Esophagus mucosa (tissue), 1 donor: ENCODE results near the gene ELAPOR1. TPM values are rescaled to one million over a fixed set of nuclear protein-coding genes. Genes with fewer than 3 reads are reported as not detected.
"Not testable (repeated sequence)": the region's sequence is repeated elsewhere in the genome, so short reads cannot be mapped to it uniquely, and the experiment has no call there.

Experiments used
- ATAC-seq: fragments of 200-7000 bp; cut with Tn5 transposase; one replicate; pipeline ENCODE4 v1.9.1; 2020
- total RNA-seq: library from RNA; stranded (reverse); gene quantifications from one replicate; pipeline ENCODE4 v1.2.4, GENCODE V29; 2023
- donor health status: DM: yes; HTN: yes; CAD: no.

ELAPOR1 gene
- total RNA-seq, 1 donor from 2014 or later: 1.9 TPM

GRCh38 chr1:109137958-109138357 is 24.0 kb downstream of the ELAPOR1 start:
- no peak for ATAC-seq

DNA sequence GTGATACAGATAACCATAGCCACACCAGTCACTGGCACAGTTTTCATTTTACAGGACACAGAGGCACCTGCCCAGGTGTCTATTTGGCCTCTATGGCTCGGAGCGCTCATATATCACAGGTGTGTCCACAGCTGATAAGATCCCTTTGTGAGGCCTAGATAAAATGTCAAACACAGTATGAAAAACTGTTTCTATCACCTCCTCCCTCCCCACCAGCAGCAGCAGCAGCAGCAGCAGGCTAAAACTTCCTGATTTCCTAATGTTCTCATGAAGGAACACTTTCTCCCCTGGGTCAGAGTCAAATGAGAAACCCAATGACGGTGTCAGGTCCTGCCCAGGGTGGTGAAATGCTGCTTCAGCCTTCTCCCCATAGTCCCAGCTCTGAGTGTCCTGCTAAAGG is 24.4 kb downstream of the ELAPOR1 start:
- no peak for ATAC-seq

DNA sequence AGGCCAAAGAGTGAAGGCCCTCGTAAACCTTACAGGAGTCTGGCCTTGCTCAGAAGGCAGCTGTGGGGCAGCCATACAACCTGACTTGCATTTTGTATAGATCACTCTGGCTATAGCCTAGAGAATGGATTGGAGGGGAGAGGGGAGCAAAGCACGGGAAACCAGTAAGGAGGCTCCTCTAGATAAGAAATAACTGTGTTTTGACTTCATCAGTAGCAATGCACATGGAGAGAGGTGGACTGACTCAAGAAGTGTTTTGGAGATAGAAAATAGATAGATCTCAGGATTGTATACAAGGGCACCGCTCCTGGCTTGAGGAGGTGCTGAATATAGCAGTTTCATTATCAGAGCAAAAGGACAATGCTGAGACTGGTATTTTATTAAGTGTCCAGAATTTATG is 26.5 kb downstream of the ELAPOR1 start:
- no peak for ATAC-seq

GRCh38 chr1:109142260-109142659 is 28.3 kb downstream of the ELAPOR1 start:
- no peak for ATAC-seq

DNA sequence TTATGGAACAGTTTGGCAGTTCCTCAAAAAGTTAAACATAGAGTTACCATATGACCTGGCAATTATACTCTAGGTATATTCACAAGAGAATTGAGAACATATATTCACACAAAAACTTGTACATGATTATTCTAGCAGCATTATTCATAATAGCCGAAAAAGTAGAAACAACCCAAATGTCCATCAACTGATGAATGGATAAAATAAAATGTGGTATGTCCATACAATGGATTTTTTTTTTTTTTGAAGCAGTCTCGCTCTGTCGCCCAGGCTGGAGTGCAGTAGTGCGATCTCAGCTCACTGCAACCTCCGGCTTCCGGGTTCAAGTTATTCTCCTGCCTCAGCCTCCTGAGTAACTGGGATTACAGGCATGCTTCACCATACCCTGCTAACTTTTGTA is 28.8 kb downstream of the ELAPOR1 start:
- ATAC-seq: not testable (repeated sequence)

DNA sequence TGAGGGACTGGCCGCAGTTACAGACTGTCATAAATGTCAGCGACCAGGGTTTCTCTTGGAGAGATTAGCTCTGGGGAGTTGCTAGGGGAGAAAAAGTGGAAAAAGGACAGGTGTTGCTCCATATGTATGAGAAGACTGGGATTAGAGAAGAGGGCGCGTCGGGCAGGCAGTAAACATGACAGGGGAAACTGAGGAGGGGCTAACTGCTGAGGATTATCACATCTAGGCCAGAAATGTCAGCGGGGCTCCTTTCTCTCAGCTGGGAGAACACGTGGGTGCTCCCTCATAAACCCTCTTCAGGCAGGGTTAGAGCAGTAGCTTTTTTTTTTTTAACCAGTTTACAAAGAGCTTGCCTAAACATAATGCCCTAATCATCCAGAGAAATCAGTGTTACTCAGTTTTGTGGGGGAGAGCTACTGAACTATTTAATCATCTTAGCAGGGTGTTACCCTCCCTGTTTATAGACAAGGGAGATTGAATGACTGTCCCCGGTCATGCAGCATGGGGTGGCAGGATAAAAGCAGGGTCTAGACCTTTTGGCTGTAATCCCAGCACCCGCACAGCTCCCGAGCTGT is 35.2 kb downstream of the ELAPOR1 start:
- no peak for ATAC-seq

DNA sequence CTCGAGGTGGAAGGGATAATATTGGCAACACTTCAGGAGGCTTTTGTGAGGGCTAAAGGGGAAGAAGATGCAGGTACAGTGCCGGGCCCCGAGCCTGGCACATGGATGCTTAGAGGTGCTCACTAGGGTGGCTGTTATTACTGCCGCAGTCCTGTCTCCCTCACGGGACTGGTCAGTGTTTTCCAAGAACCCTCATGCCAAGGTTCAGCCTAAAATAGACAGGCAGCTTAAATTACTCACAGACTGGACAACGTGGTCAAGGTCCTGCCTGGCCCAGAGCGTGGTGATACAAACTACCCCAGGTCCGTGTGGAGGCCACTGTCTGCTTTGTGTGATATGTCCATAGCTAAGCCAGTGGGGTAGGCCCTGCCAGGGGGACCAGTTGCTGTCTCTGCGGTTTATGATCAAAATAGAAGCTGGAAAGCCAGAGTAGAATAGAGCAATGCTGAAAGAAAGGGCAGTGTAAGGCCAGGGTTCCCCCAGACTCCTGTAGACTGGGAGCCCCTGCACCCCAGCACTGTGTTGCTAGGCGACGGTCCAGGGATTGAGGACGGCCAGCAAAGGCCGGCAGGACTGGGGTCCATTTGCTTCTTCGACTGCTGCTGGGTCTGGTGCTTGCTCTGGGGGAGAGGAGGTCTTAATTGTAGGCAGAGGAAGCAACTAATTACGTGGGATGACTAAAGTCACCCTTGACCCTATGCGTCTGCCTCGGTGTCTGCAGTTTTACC is 36.1 kb downstream of the ELAPOR1 start:
- ATAC-seq: no peak

GRCh38 chr1:109151146-109151990 is 37.5 kb downstream of the ELAPOR1 start:
- ATAC-seq: peak; percentile 58

DNA sequence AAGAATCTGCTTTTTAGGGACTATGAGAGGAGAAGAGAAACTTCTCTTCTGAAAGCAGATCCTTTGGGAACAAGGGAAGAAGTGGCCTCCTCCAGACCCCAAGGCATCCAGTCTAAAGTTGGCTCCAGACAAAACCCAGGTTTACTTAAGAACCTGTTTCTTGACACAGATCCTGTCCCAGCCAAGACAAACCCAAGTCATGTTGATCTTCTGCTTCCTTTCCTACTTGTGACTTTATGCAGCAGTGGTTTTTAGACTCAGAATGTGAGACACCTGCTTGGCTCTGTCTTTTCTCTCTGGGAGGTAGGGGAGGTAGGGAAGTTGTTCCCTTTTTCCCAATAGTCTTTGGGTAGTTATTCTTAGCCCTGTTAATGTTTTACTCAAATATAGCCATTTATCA is 38.3 kb downstream of the ELAPOR1 start:
- ATAC-seq: no peak

GRCh38 chr1:109156916-109157385 is 43.0 kb downstream of the ELAPOR1 start:
- no peak for ATAC-seq

DNA sequence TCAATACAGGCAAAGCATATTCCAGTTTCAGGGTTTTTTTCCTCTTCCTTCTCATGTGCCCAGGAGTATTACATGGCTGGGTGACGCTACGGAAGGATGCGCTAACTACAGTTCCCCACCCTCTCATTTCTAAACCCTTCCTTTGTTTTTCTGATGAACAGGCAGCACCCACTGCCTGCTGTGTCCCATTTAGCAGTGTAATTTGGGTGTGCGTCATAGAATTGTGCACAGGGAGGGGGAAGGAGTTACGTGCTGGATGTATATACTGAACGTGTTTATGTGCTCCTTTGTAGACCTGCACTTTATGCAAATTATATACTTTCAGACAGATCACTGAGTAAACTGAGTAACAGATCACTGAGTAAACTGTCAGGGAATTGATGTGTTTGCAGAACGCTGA is 44.5 kb downstream of the ELAPOR1 start:
- no peak for ATAC-seq

DNA sequence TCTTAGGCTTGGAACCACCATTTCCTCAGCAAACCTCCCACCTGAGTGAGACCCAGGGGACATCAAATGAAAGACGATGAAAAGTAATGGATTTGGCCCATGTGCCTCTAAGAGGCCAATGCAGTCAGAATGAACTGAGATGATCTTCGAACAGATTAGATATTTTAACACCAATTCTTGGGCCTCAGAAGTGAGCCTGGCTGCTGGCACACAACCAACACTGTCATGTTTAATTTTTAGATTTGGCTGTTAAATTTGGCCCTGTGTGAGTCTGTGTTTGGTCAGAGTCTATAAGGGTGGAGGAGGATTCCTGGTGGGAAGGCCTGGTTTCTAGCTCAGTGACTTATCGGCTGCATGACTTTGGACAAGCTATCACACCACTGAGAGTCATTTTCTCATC is 45.4 kb downstream of the ELAPOR1 start:
- ATAC-seq: no peak

GRCh38 chr1:109160071-109160840 is 46.3 kb downstream of the ELAPOR1 start:
- ATAC-seq: no peak

- ATAC-seq: peak; percentile 78
These were observed 48.1 kb downstream of the ELAPOR1 start for GRCh38 chr1:109161858-109162606.

- ATAC-seq: peak; percentile 69
These were observed 48.7 kb downstream of the ELAPOR1 start for GRCh38 chr1:109162626-109163025.

GRCh38 chr1:109163551-109163950 is 49.6 kb downstream of the ELAPOR1 start:
- ATAC-seq: no peak

Other genes starting within 250 kb of the ELAPOR1 start
- gene GPSM2, start 237.1 kb upstream of the ELAPOR1 start, total RNA-seq: 54.5 TPM
- gene CLCC1, start 150.6 kb upstream of the ELAPOR1 start, total RNA-seq: 10.3 TPM
- 20.9 TPM for gene WDR47, start 72.0 kb upstream of the ELAPOR1 start, total RNA-seq
- gene TAF13, start 38.1 kb upstream of the ELAPOR1 start, total RNA-seq: 47.7 TPM
- 28.9 TPM for gene TMEM167B, start 23.4 kb upstream of the ELAPOR1 start, total RNA-seq
- gene SARS1, start 99.8 kb downstream of the ELAPOR1 start, total RNA-seq: 154 TPM
- gene CELSR2, start 135.4 kb downstream of the ELAPOR1 start, total RNA-seq: 41.6 TPM
- gene PSRC1, start 169.0 kb downstream of the ELAPOR1 start, total RNA-seq: 10.9 TPM
- 0.76 TPM for gene MYBPHL, start 192.9 kb downstream of the ELAPOR1 start, total RNA-seq